NCI-H1092 (cell line): ENCODE measurements around the gene CDH4.

ENCODE experiments used
- DNase-seq: peaks from one replicate; lab custom pipeline; 2025; lab: John Stamatoyannopoulos, UW

CDH4 gene

GRCh38 chr20:61736001-61736635 lies 484.1 kb downstream of the CDH4 start:
- DNase-seq: no peak

GRCh38 chr20:61736751-61737310 lies 484.8 kb downstream of the CDH4 start:
- DNase-seq: no peak

GRCh38 chr20:61737346-61737745 lies 485.3 kb downstream of the CDH4 start:
- no peak for DNase-seq

- DNase-seq: no peak
Observed at GRCh38 chr20:61737812-61738443, 485.9 kb downstream of the CDH4 start.

- DNase-seq: no peak
Observed at GRCh38 chr20:61738601-61739069, 486.6 kb downstream of the CDH4 start.

GRCh38 chr20:61739086-61739831 lies 487.2 kb downstream of the CDH4 start:
- DNase-seq: no peak

GRCh38 chr20:61739832-61740118 lies 487.7 kb downstream of the CDH4 start:
- DNase-seq: no peak

GRCh38 chr20:61742097-61742825 lies 490.2 kb downstream of the CDH4 start:
- no peak for DNase-seq

- no peak for DNase-seq
Observed at GRCh38 chr20:61743606-61744005, 491.5 kb downstream of the CDH4 start.

GRCh38 chr20:61744691-61745396 lies 492.8 kb downstream of the CDH4 start:
- no peak for DNase-seq

GRCh38 chr20:61745397-61746146 lies 493.5 kb downstream of the CDH4 start:
- DNase-seq: no peak

GRCh38 chr20:61746147-61746646 lies 494.1 kb downstream of the CDH4 start:
- no peak for DNase-seq

GRCh38 chr20:61746781-61747180 lies 494.7 kb downstream of the CDH4 start:
- DNase-seq: no peak

GRCh38 chr20:61748376-61748775 lies 496.3 kb downstream of the CDH4 start:
- DNase-seq: no peak

GRCh38 chr20:61749406-61750075 lies 497.5 kb downstream of the CDH4 start:
- DNase-seq: no peak

- DNase-seq: no peak
Observed at GRCh38 chr20:61750093-61750492, 498.0 kb downstream of the CDH4 start.

GRCh38 chr20:61752576-61752975 lies 500.5 kb downstream of the CDH4 start:
- no peak for DNase-seq

GRCh38 chr20:61753316-61753942 lies 501.4 kb downstream of the CDH4 start:
- DNase-seq: no peak
